IPS-NIHi7 (cell line): ENCODE measurements around the gene TMEM253.

Experiments
- DNase-seq: peaks from one replicate; pipeline ENCODE4 v3.0.0; 2012; ENCODE audit warnings: mixed read lengths; ENCODE audit errors: extremely low spot score

Gene TMEM253

GRCh38 chr14:21071225-21072030 is 29.4 kb upstream of the TMEM253 start:
- DNase-seq = peak; percentile 86

GRCh38 chr14:21072031-21072473 is 28.8 kb upstream of the TMEM253 start:
- DNase-seq = no peak

- DNase-seq = no peak
Observed at GRCh38 chr14:21072781-21073339, 28.0 kb upstream of the TMEM253 start.

GRCh38 chr14:21073921-21074320 is 26.9 kb upstream of the TMEM253 start:
- no peak for DNase-seq

- DNase-seq = no peak
Observed at GRCh38 chr14:21074398-21075272, 26.2 kb upstream of the TMEM253 start.

- DNase-seq = no peak
Observed at GRCh38 chr14:21075719-21076437, 25.0 kb upstream of the TMEM253 start.

- no peak for DNase-seq
Observed at GRCh38 chr14:21077672-21078071, 23.2 kb upstream of the TMEM253 start.

GRCh38 chr14:21078287-21078686 is 22.6 kb upstream of the TMEM253 start:
- no peak for DNase-seq

- no peak for DNase-seq
Observed at GRCh38 chr14:21078726-21079125, 22.1 kb upstream of the TMEM253 start.

- DNase-seq = no peak
Observed at GRCh38 chr14:21081521-21082142, 19.2 kb upstream of the TMEM253 start.

GRCh38 chr14:21083565-21084325 is 17.1 kb upstream of the TMEM253 start:
- DNase-seq = no peak

- no peak for DNase-seq
Observed at GRCh38 chr14:21084396-21084795, 16.5 kb upstream of the TMEM253 start.

GRCh38 chr14:21084998-21085853 is 15.6 kb upstream of the TMEM253 start:
- DNase-seq = no peak

- no peak for DNase-seq
Observed at GRCh38 chr14:21086908-21087293, 14.0 kb upstream of the TMEM253 start.

GRCh38 chr14:21087294-21088091 is 13.4 kb upstream of the TMEM253 start:
- DNase-seq = peak; percentile 72

- no peak for DNase-seq
Observed at GRCh38 chr14:21088687-21089086, 12.2 kb upstream of the TMEM253 start.

GRCh38 chr14:21089271-21089670 is 11.6 kb upstream of the TMEM253 start:
- DNase-seq = no peak

GRCh38 chr14:21089877-21090193 is 11.0 kb upstream of the TMEM253 start:
- DNase-seq = no peak
